Measurements from ENCODE around the gene CDK5RAP3. TPM values are rescaled to one million over a fixed set of nuclear protein-coding genes. Genes with fewer than 3 reads are reported as not detected.

Gene CDK5RAP3
- total RNA-seq, 6 experiments from 2014 or later, result 47.3 to 119 (median 99.7) TPM

DNA sequence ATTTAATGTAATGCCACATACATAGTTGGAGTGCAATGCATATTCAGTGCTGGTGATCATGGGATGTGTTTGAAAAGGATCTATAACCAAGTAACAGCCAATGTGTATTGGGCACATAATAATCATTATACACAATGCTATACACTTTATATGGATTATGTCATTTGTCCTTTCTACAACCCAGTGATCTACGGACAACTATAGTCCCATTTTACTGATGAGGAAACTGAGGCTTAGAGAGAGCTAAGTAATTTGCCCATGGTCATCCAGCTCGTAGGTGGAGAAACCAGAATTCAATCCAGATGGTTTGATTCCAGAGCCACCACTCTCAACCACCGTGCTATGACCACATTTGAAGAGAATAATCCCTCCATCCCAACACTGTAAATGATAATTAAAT lies 39.3 kb downstream of the CDK5RAP3 start:
- no peak for DNase-seq
- Histone ChIP-seq H3K4me3 (no peak overlapping the region), H3K27me3 (peaks cover 0 to 10% of the 10 kb centered on the region in 2 donors), H3K27ac (no peak overlapping the region), H3K4me1 (peaks cover 0 to 11% (median 0%) of the 10 kb centered on the region in 4 donors), H3K36me3 (no peaks in the 10 kb centered on the region), H3K9me3 (no peaks in the 10 kb centered on the region)
- intact Hi-C loops (cut with DNase I), result loop anchor here (10.0 kb wide), 1 partner anchor 165 kb away; the partner anchor contains the start of gene SCRN2 (in 2 of the 2)
- ATAC-seq, result no peak
- no peak for TF ChIP-seq POLR2A (IDR thresholded peaks at IDR 0.05)
- TF ChIP-seq, protein P1, sequence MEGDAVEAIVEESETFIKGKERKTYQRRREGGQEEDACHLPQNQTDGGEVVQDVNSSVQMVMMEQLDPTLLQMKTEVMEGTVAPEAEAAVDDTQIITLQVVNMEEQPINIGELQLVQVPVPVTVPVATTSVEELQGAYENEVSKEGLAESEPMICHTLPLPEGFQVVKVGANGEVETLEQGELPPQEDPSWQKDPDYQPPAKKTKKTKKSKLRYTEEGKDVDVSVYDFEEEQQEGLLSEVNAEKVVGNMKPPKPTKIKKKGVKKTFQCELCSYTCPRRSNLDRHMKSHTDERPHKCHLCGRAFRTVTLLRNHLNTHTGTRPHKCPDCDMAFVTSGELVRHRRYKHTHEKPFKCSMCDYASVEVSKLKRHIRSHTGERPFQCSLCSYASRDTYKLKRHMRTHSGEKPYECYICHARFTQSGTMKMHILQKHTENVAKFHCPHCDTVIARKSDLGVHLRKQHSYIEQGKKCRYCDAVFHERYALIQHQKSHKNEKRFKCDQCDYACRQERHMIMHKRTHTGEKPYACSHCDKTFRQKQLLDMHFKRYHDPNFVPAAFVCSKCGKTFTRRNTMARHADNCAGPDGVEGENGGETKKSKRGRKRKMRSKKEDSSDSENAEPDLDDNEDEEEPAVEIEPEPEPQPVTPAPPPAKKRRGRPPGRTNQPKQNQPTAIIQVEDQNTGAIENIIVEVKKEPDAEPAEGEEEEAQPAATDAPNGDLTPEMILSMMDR (IDR thresholded peaks at IDR 0.05), result no peak
- 61% methylated on average over 2 of the region's 3 CpGs for WGBS (ENCODE audit: insufficient coverage, low coverage, low lambda C conversion rate, missing lambda C conversion rate)

DNA sequence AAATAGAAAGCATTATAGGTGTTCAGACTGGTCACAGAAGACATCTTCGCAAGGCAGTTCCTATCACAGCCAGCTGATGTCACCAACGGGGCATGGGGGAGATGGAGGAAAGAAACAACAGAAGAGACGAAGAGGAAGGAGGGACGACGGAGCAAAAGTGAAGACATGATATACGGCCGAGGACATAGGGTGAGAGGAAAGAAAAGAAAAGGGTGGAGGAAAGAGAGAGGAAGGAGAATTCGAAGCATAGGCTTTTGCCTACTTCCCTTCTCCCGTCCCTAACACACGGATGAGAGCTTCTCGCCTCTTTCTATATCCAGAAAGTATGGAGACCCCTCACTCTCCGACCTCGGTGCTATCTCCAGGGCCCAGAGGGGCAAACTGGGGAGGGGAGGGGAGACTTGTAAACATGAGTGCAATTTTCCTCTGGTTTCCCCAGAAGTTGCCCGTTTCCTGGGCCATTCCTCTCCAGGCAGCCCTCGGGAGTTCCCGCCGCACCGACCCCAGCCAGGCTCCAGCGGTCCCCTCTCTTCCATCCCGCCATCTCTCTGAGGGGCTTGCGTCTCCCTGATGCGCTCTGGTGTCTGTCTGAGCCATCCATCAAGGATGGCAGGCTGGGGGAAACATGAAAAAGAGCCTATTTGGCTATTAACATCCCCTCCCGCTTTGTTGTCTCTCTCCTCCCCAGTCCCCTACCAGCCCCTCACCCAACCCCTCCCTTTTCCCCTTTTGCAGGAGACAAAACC lies 40.7 kb downstream of the CDK5RAP3 start:
- Histone ChIP-seq H3K27me3 (peaks cover 0 to 10% of the 10 kb centered on the region in 2 donors), H3K4me1 (peaks cover 0 to 11% (median 0%) of the 10 kb centered on the region in 4 donors), H3K9me3 (no peaks in the 10 kb centered on the region), H3K36me3 (no peaks in the 10 kb centered on the region), H3K4me3 (peak overlapping the region in 1 of 3 donors; percentile 13), H3K27ac (no peak overlapping the region)
- TF ChIP-seq POLR2A (IDR thresholded peaks at IDR 0.05), result no peak
- TF ChIP-seq, protein P1 (IDR thresholded peaks at IDR 0.05), result peak; percentile 11 to 40 (median 35)
- peak in 1 of 3 donors; percentile 35 for DNase-seq
- intact Hi-C loops (cut with DNase I), result loop anchor here (10.0 kb wide), 1 partner anchor 167 kb away; the partner anchor contains the start of gene SCRN2 (in 2 of the 2)
- ATAC-seq, result peak; percentile 62 to 67 (median 62)
- 9% methylated on average over 20 of the region's 23 CpGs for WGBS (ENCODE audit: insufficient coverage, low coverage, low lambda C conversion rate, missing lambda C conversion rate)

DNA sequence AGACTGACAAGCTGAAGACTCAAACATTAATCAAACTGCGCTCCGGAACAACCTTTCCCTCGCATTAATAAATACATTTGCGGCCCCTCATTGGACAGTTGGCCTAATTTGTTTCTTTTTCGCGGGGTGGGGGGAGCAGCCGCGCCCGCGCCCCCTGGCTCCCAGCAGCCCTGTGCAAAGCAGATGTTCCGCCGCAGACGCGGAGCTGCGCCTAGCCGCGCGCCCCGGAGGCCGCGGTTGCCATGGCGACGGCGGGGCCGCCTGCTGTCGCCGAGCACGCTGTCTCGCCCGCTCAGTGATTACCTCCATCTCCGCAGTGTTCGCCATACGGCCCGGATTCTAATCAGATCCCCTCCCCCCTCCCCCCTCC lies 41.2 kb downstream of the CDK5RAP3 start:
- Histone ChIP-seq H3K27ac (no peak overlapping the region), H3K27me3 (peaks cover 0 to 10% of the 10 kb centered on the region in 2 donors), H3K9me3 (no peaks in the 10 kb centered on the region), H3K4me3 (peak overlapping the region in 1 of 3 donors; percentile 13), H3K4me1 (peaks cover 0 to 11% (median 0%) of the 10 kb centered on the region in 4 donors), H3K36me3 (no peaks in the 10 kb centered on the region)
- 0% methylated on average over 8 of the region's 34 CpGs for WGBS (ENCODE audit: insufficient coverage, low coverage, low lambda C conversion rate, missing lambda C conversion rate)
- peak; percentile 37 to 56 (median 54) for ATAC-seq
- intact Hi-C loops (cut with DNase I), result loop anchor here (10.0 kb wide), 1 partner anchor 167 kb away; the partner anchor contains the start of gene SCRN2 (in 2 of the 2)
- TF ChIP-seq, protein P1 (IDR thresholded peaks at IDR 0.05), result no peak
- TF ChIP-seq POLR2A (IDR thresholded peaks at IDR 0.05), result no peak
- DNase-seq, result peak in 2 of 3 donors; percentile 44 to 50

DNA sequence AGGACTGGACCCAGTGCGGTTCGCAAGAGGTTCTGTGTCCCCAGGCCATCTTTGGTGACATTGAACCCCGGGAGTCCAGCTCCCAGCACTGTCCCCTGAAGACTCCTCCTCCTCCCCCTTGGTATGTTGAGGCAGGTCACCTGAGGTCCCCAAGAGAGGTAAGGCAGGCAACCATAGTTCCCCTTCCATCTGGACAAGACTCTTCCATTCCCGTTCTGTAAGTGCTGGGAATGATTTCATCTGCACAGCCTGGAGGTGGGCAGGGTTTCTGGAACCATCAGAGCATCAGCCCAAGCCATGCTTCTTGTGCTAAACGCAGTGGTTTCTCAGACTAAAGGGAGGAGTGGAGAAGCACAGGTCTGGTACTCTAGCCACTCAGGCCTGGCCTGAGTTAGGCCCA lies 41.7 kb downstream of the CDK5RAP3 start:
- peaks cover 0 to 11% (median 0%) of the 10 kb centered on the region in 4 donors for H3K4me1 ChIP-seq
- TF ChIP-seq POLR2A (IDR thresholded peaks at IDR 0.05), result no peak
- TF ChIP-seq, protein P1 (IDR thresholded peaks at IDR 0.05), result no peak
- no peaks in the 10 kb centered on the region for H3K36me3 ChIP-seq
- no peaks in the 10 kb centered on the region for H3K9me3 ChIP-seq
- no peak overlapping the region for H3K27ac ChIP-seq
- no peak overlapping the region for H3K4me3 ChIP-seq
- H3K27me3 ChIP-seq, result peaks cover 0 to 10% of the 10 kb centered on the region in 2 donors
- DNase-seq (peak in 1 of 3 donors; percentile 5), ATAC-seq (no peak)
- 66% methylated on average over 2 of the region's 5 CpGs for WGBS (ENCODE audit: insufficient coverage, low coverage, low lambda C conversion rate, missing lambda C conversion rate)
- intact Hi-C loops (cut with DNase I), result loop anchor here (10.0 kb wide), 1 partner anchor 168 kb away; the partner anchor contains the start of gene SCRN2 (in 2 of the 2)
